COR-L47 (cell line): Measurements from ENCODE around the gene NKD1.
A peak's percentile ranks its signal among the peaks of the same experiment; 100 is the strongest.

ENCODE experiments used
- DNase-seq: peaks from one replicate; lab custom pipeline; 2025; lab: John Stamatoyannopoulos, UW

NKD1 gene

GRCh38 chr16:50538411-50539052 lies 9.7 kb upstream of the NKD1 start:
- DNase-seq = no peak

GRCh38 chr16:50539053-50539695 lies 9.0 kb upstream of the NKD1 start:
- DNase-seq = no peak

GRCh38 chr16:50539822-50540710 lies 8.1 kb upstream of the NKD1 start:
- no peak for DNase-seq

- no peak for DNase-seq
Measured at GRCh38 chr16:50540711-50541007, 7.5 kb upstream of the NKD1 start.

- no peak for DNase-seq
Measured at GRCh38 chr16:50542703-50543102, 5.5 kb upstream of the NKD1 start.

- DNase-seq = no peak
Measured at GRCh38 chr16:50546125-50546524, 2.1 kb upstream of the NKD1 start.

GRCh38 chr16:50547340-50548124 lies 664 bp upstream of the NKD1 start:
- DNase-seq = peak; percentile 2

- DNase-seq = no peak
Measured at GRCh38 chr16:50548909-50549560, 839 bp downstream of the NKD1 start.

GRCh38 chr16:50549561-50549915 lies 1.3 kb downstream of the NKD1 start:
- no peak for DNase-seq

GRCh38 chr16:50550035-50550434 lies 1.8 kb downstream of the NKD1 start:
- no peak for DNase-seq

GRCh38 chr16:50550866-50551641 lies 2.9 kb downstream of the NKD1 start:
- no peak for DNase-seq

GRCh38 chr16:50552476-50553101 lies 4.4 kb downstream of the NKD1 start:
- no peak for DNase-seq

GRCh38 chr16:50553182-50553710 lies 5.0 kb downstream of the NKD1 start:
- DNase-seq = no peak

GRCh38 chr16:50553731-50554360 lies 5.7 kb downstream of the NKD1 start:
- DNase-seq = no peak

- DNase-seq = no peak
Measured at GRCh38 chr16:50555269-50555875, 7.2 kb downstream of the NKD1 start.

- DNase-seq = no peak
Measured at GRCh38 chr16:50555952-50556673, 7.9 kb downstream of the NKD1 start.

- no peak for DNase-seq
Measured at GRCh38 chr16:50557046-50557445, 8.8 kb downstream of the NKD1 start.

- DNase-seq = no peak
Measured at GRCh38 chr16:50558913-50559312, 10.7 kb downstream of the NKD1 start.

GRCh38 chr16:50559342-50559741 lies 11.1 kb downstream of the NKD1 start:
- DNase-seq = no peak
